AG04449 (cell line): ENCODE data around the gene CCND3.

ENCODE experiments used
- CTCF ChIA-PET: fragments of 350-600 bp; formaldehyde crosslinking; extraction: SDS; loops from one replicate; lab custom pipeline; 2021; ENCODE audit warnings: antibody characterized with exemption; lab: Yijun Ruan, JAX
- POLR2A ChIA-PET: fragments of 400-600, 350-600 bp; formaldehyde crosslinking; extraction: SDS; loops from one replicate; lab custom pipeline; 2020; ENCODE audit warnings: antibody characterized with exemption, inconsistent platforms; lab: Yijun Ruan, JAX
- DNase-seq: peaks from one replicate; pipeline ENCODE4 v3.0.0-alpha.2; 2010; ENCODE audit warnings: low read depth, low spot score
- H3K4me3 ChIP-seq: 2 replicates; pipeline ENCODE4 v1.5.1; 2011; ENCODE audit warnings: low read depth, mild to moderate bottlenecking, control low read depth, low read length
- TF ChIP-seq, protein P1 (sequence below): IDR thresholded peaks from one replicate; pipeline ENCODE4 v1.5.1; 2011; ENCODE audit warnings: mild to moderate bottlenecking, moderate library complexity, low read length, control low read depth, inconsistent platforms; ENCODE audit not compliant: insufficient read depth; ENCODE audit errors: missing control alignments

CCND3 gene

DNA sequence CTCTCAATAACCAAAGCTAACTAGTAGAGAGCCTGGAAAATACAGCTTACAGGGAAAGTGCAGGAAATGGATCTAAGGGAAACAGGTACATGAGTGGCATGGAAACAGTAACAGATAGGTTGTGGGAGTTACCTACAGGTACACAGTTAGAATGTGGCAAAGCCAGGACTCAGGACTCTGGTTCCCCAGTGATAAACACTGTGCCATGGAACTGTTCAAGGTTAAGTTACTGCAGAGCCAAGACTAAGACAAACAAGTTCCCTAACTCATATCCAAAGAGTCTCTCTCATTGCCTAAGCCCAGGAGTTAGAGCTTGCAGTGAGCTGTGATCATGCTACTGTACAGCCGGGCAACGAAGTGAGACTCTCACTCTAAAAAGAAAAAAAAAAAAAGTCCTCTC, 27.3 kb downstream of the CCND3 start:
- TF ChIP-seq, protein P1, sequence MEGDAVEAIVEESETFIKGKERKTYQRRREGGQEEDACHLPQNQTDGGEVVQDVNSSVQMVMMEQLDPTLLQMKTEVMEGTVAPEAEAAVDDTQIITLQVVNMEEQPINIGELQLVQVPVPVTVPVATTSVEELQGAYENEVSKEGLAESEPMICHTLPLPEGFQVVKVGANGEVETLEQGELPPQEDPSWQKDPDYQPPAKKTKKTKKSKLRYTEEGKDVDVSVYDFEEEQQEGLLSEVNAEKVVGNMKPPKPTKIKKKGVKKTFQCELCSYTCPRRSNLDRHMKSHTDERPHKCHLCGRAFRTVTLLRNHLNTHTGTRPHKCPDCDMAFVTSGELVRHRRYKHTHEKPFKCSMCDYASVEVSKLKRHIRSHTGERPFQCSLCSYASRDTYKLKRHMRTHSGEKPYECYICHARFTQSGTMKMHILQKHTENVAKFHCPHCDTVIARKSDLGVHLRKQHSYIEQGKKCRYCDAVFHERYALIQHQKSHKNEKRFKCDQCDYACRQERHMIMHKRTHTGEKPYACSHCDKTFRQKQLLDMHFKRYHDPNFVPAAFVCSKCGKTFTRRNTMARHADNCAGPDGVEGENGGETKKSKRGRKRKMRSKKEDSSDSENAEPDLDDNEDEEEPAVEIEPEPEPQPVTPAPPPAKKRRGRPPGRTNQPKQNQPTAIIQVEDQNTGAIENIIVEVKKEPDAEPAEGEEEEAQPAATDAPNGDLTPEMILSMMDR = no peak
- POLR2A ChIA-PET = interaction anchor here (1.0 kb wide), 1 partner anchor 9 kb away, joined by 5 read pairs; no protein-coding TSS in a partner anchor
- DNase-seq = no peak
- no peak overlapping the region for H3K4me3 ChIP-seq
- CTCF ChIA-PET = interaction anchor here (1.0 to 1.5 kb wide), 4 partner anchors 10 to 128 kb away, joined by 3 to 6 read pairs (median 4); no protein-coding TSS in a partner anchor

DNA sequence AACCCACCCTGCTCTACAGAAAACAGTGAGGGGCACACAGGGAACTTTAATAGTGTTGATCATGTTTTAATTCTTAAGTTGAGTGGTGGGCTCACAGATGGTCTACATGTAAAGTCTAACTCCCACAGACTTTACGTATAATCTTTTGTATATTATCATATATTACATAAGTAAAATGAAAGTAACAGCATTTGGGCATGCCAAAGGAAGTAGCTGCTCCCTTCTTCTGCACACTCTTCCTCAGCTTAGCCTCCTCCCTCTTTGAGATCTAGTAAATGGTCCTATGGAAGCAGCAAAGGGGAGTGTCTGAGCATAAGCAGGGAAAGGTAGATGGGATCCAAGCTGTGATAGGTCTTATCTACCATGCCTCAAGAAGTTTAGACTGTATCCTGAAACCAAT, 31.9 kb downstream of the CCND3 start:
- ChIA-PET CTCF (interaction anchor here (9.0 kb wide), 1 partner anchor 12 kb away, joined by 78 read pairs; the partner anchor contains the start of genes BYSL and MED20), POLR2A (no interaction called here)
- TF ChIP-seq, protein P1 = no peak

DNA sequence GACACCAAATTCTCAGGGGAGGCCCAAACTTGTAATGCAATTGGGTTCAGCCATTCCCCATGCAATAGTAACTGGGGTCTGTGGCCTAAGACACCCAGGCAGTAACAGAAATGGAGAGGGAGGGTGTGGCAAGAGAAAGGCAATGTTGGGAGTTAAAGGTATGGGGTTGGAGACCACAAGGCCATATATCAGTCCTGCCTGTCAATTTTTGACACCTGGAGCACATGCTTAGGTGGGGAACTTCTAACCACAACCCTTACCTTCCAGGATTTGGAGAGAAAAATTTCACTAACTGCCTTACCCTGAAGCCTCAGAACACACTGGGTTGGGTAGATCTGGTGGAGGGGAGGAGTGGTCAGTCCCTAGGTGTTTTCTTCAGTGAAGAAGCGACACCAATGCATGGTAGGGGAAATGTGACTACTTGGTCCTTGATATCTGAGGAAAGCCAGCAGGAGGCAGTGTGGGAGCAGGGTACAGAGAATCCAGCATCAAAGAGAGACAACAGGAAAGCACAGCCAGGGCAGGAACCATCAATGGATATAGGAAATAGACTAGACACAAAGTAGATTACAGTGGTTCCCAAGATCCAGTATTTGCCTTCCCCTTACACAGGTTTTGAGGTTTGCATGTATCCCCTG, 39.6 kb downstream of the CCND3 start:
- POLR2A ChIA-PET = no interaction called here
- no peak for DNase-seq
- CTCF ChIA-PET = interaction anchor here (0.7 to 9.0 kb wide), 3 partner anchors 9 to 142 kb away, joined by 3 to 78 read pairs (median 5); partner anchors contain the start of genes BYSL and MED20
- TF ChIP-seq, protein P1 = peak; percentile 14
- H3K4me3 ChIP-seq = no peak overlapping the region

More for the DNA sequence above, 31.9 kb downstream of the CCND3 start:
- H3K4me3 ChIP-seq = no peak overlapping the region
- DNase-seq = no peak

DNA sequence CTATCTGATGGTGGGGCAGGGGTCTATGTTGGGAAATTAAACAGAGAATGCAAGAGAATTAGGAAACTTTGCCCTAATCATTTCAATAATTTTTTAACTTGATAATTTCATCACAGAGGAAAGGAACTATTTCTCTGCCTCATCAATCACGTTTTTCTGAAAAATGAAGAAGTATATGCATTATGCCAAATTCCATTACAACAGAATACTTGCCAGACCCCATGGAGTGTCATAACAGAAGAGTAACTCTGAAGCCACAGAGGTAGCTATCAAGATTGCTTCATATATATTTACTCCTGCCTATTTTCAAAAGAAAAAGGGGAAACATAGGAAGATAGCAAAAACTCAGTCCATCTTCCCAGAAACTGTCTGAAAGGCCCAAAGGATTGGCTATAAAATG, 40.7 kb downstream of the CCND3 start:
- DNase-seq = no peak
- TF ChIP-seq, protein P1 = no peak
- no peak overlapping the region for H3K4me3 ChIP-seq
- POLR2A ChIA-PET = no interaction called here
- CTCF ChIA-PET = no interaction called here

DNA sequence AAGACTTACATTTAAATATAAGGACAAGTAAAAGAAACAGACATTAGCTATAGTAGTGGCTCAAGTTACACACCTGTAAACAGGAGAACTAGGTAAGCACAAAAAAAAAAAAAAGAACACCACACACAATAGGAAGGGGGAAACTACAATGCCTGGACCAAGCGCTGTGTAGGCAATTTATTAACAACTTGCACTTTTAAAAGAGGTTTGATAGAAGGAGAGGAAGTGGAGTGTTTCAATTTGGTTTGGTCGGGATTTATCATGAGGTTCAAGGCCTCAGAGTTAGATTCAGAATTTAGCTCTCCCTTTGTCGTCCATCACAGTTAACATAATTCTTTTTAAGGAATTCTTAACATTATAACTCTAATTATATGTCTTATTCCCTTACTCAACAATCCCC, 45.3 kb downstream of the CCND3 start:
- H3K4me3 ChIP-seq = peak overlapping the region; percentile 79
- TF ChIP-seq, protein P1 = no peak
- ChIA-PET CTCF (interaction anchor here (0.9 to 1.6 kb wide), 4 partner anchors 21 to 148 kb away, joined by 3 to 8 read pairs (median 4); partner anchors contain the start of gene MED20), POLR2A (interaction anchor here (0.6 to 1.0 kb wide), 4 partner anchors 13 to 133 kb away, joined by 3 to 4 read pairs (median 3); no protein-coding TSS in a partner anchor)
- DNase-seq = no peak
